ENCODE data around the gene RASL12.
"Not testable (repeated sequence)": the region's sequence is repeated elsewhere in the genome, so short reads cannot be mapped to it uniquely, and the experiment has no call there.

The RASL12 gene

GRCh38 chr15:65096481-65097385, 28.9 kb upstream of the RASL12 start:
- no peak for TF ChIP-seq CTCF (IDR thresholded peaks at IDR 0.05; ENCODE audit: control insufficient read depth, insufficient read depth, low read depth, low read length, missing control alignments)
- H3K4me3 ChIP-seq (ENCODE audit: control insufficient read depth, low read depth, low read length): no peak overlapping the region
- no peak for DNase-seq (ENCODE audit: low read depth)

- TF ChIP-seq CTCF (IDR thresholded peaks at IDR 0.05; ENCODE audit: control insufficient read depth, insufficient read depth, low read depth, low read length, missing control alignments): no peak
- no peak for DNase-seq (ENCODE audit: low read depth)
- no peak overlapping the region for H3K4me3 ChIP-seq (ENCODE audit: control insufficient read depth, low read depth, low read length)
Observed at GRCh38 chr15:65095747-65096104, 27.9 kb upstream of the RASL12 start.

- no peak for DNase-seq (ENCODE audit: low read depth)
- H3K4me3 ChIP-seq (ENCODE audit: control insufficient read depth, low read depth, low read length): no peak overlapping the region
- no peak for TF ChIP-seq CTCF (IDR thresholded peaks at IDR 0.05; ENCODE audit: control insufficient read depth, insufficient read depth, low read depth, low read length, missing control alignments)
Observed at GRCh38 chr15:65095011-65095746, 27.4 kb upstream of the RASL12 start.

- no peak for TF ChIP-seq CTCF (IDR thresholded peaks at IDR 0.05; ENCODE audit: control insufficient read depth, insufficient read depth, low read depth, low read length, missing control alignments)
- H3K4me3 ChIP-seq (ENCODE audit: control insufficient read depth, low read depth, low read length): no peak overlapping the region
- no peak for DNase-seq (ENCODE audit: low read depth)
Observed at GRCh38 chr15:65094294-65094995, 26.7 kb upstream of the RASL12 start.

- DNase-seq (ENCODE audit: low read depth): not testable (repeated sequence)
Observed at GRCh38 chr15:65093793-65094170, 26.0 kb upstream of the RASL12 start.

GRCh38 chr15:65092911-65093792, 25.4 kb upstream of the RASL12 start:
- no peak overlapping the region for H3K4me3 ChIP-seq (ENCODE audit: control insufficient read depth, low read depth, low read length)
- TF ChIP-seq CTCF (IDR thresholded peaks at IDR 0.05; ENCODE audit: control insufficient read depth, insufficient read depth, low read depth, low read length, missing control alignments): no peak
- DNase-seq (ENCODE audit: low read depth): no peak

More at GRCh38 chr15:65093793-65094170, 26.0 kb upstream of the RASL12 start:
- H3K4me3 ChIP-seq (ENCODE audit: control insufficient read depth, low read depth, low read length): not testable (repeated sequence)

Data from AG09309 (cell line).